ENCODE measurements around the gene LAMA4.

GRCh38 chr6:112191509-112192020 is 62.8 kb downstream of the LAMA4 start:
- no peak for TF ChIP-seq RNF2 (conservative IDR thresholded peaks at IDR 0.05; ENCODE audit: low read depth)
- TF ChIP-seq POLR2A (IDR thresholded peaks at IDR 0.05; ENCODE audit: insufficient read depth in 1 of 2, low read depth in 2 of 2, low read length in 2 of 2), result no peak
- TF ChIP-seq CTCF (CRISPR knock-in tag; IDR thresholded peaks at IDR 0.05), result no peak
- no peak for TF ChIP-seq MLX (CRISPR knock-in tag; IDR thresholded peaks at IDR 0.05)
- TF ChIP-seq, protein P1, sequence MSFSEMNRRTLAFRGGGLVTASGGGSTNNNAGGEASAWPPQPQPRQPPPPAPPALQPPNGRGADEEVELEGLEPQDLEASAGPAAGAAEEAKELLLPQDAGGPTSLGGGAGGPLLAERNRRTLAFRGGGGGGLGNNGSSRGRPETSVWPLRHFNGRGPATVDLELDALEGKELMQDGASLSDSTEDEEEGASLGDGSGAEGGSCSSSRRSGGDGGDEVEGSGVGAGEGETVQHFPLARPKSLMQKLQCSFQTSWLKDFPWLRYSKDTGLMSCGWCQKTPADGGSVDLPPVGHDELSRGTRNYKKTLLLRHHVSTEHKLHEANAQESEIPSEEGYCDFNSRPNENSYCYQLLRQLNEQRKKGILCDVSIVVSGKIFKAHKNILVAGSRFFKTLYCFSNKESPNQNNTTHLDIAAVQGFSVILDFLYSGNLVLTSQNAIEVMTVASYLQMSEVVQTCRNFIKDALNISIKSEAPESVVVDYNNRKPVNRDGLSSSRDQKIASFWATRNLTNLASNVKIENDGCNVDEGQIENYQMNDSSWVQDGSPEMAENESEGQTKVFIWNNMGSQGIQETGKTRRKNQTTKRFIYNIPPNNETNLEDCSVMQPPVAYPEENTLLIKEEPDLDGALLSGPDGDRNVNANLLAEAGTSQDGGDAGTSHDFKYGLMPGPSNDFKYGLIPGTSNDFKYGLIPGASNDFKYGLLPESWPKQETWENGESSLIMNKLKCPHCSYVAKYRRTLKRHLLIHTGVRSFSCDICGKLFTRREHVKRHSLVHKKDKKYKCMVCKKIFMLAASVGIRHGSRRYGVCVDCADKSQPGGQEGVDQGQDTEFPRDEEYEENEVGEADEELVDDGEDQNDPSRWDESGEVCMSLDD (CRISPR knock-in tag; IDR thresholded peaks at IDR 0.05; ENCODE audit: borderline replicate concordance), result no peak
- TF ChIP-seq MAFK (conservative IDR thresholded peaks at IDR 0.05 in 1 of 2, IDR thresholded peaks at IDR 0.05 in 1 of 2; ENCODE audit: low read length in 2 of 2), result no peak
- TF ChIP-seq ZNF12 (CRISPR knock-in tag; IDR thresholded peaks at IDR 0.05), result no peak
